GM12873 (cell line): ENCODE measurements around the gene STX7.

Source experiments
- TF ChIP-seq, protein P1 (sequence below): IDR thresholded peaks from 2 replicates; pipeline ENCODE4 v1.5.1; 2012; ENCODE audit warnings: low read depth, mild to moderate bottlenecking, moderate library complexity, low read length, control low read depth; ENCODE audit not compliant: insufficient read depth; ENCODE audit errors: missing control alignments

STX7 gene

GRCh38 chr6:132466952-132467351, 46.0 kb downstream of the STX7 start:
- TF ChIP-seq, protein P1, sequence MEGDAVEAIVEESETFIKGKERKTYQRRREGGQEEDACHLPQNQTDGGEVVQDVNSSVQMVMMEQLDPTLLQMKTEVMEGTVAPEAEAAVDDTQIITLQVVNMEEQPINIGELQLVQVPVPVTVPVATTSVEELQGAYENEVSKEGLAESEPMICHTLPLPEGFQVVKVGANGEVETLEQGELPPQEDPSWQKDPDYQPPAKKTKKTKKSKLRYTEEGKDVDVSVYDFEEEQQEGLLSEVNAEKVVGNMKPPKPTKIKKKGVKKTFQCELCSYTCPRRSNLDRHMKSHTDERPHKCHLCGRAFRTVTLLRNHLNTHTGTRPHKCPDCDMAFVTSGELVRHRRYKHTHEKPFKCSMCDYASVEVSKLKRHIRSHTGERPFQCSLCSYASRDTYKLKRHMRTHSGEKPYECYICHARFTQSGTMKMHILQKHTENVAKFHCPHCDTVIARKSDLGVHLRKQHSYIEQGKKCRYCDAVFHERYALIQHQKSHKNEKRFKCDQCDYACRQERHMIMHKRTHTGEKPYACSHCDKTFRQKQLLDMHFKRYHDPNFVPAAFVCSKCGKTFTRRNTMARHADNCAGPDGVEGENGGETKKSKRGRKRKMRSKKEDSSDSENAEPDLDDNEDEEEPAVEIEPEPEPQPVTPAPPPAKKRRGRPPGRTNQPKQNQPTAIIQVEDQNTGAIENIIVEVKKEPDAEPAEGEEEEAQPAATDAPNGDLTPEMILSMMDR, result no peak

DNA sequence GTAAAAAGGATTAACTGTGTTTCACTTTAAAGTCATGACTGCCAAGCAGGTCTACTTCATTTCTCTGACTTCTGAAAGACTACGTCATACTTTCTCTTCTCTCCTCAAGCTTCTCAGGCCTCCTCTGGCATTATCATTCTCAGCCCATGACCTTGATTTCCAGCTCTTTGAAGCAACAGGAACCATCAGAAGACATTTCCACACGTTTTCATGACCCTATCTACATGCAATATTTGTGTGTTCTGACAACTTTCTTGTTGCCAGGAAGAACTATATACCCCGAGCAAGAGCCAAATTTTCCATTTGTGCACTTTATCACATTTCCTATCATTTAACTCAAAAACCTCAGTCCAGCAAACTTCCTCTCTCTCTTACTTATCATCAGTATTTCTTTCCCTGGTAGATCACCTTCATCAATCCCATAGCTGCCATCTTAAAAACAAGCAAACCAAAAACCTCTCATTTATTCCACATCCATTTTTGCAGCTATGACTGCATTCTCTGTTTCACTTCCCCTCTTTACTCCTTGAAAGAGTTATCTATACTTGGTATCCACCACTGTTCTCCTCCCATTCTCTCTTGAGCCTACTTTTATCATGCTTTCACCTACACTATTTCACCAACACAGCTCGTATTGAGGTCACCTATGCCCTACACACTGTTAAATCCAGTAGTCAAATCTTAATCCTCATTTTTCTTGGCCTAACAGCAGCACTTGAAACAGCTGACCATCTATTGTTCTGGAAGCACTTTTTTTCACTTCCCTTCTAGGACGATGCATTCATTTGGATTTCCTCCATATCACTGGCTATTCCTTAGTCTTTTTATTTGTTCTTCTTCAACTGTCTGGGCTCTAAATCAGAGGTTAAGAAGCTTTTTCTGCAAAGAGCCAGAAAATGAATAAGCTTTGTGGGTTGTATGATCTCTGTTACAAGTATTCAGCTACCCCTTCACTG, 47.1 kb downstream of the STX7 start:
- TF ChIP-seq, protein P1, result no peak

- TF ChIP-seq, protein P1, result no peak
Measured at GRCh38 chr6:132464538-132465256, 48.2 kb downstream of the STX7 start.

- TF ChIP-seq, protein P1, result no peak
Measured at GRCh38 chr6:132461958-132462357, 51.0 kb downstream of the STX7 start.

- TF ChIP-seq, protein P1, result no peak
Measured at GRCh38 chr6:132459605-132459952, 53.3 kb downstream of the STX7 start.

GRCh38 chr6:132458887-132459604, 53.9 kb downstream of the STX7 start:
- TF ChIP-seq, protein P1, result no peak
